ELR (cell line): ENCODE data around the gene EYS.

ENCODE experiments used
- DNase-seq: peaks from one replicate; pipeline ENCODE4 v3.0.0-alpha.2; 2015; ENCODE audit warnings: low read depth

The EYS gene

GRCh38 chr6:64831680-64832079 is 875.3 kb downstream of the EYS start:
- DNase-seq, result no peak

DNA sequence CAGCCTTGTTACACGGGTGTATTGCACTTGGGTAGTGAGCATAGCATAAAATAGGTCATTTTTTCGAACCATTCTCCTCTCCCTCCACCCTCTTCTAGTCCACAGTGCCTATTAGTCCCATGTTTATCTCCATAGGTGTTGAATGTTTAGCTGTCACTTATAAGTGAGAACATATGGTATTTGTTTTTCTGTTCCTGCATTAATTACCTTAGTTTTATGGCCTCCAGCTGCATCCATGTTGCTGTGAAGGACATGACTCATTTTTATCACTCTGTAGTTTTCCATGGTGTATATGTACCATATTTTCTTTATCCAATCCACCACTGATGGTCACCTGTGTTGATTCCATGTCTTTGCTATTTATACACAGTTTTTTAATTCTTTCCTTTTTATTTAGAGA is 889.5 kb downstream of the EYS start:
- DNase-seq, result no peak

DNA sequence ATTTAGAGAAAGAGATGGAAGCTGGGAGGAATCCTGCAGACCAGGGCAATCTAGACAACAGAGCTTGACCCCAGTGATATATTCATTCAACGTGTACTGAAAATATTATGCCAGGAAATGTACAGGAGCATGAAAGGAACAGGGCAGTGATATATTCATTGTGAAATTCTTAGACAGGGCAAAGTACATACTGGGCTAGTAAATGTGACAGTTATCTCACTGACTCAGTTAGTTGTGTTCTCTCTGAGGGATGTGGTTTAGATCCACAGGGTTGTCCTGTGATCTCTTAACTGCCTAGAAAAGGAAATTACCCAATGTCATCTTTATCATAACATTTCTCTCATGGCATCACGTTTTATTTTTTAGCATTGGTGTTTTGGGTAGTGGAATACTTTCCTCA is 891.3 kb downstream of the EYS start:
- DNase-seq, result no peak

DNA sequence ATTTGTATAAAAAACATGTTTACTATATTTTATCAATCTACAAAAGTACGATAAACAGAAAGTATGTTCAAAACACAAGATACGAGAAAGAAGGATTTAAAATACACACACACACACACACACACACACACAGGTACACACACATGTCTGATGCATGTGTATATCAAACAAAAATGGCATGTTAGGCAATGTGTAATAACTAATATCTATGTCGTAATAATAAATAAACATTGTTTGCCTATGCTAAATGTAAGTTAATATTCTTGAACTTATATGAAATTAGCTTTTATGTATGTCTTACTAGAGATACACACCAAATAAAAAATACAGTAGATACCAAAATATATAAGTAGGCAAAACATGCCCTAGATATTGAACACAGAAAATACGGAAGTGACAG is 894.9 kb downstream of the EYS start:
- DNase-seq, result no peak

DNA sequence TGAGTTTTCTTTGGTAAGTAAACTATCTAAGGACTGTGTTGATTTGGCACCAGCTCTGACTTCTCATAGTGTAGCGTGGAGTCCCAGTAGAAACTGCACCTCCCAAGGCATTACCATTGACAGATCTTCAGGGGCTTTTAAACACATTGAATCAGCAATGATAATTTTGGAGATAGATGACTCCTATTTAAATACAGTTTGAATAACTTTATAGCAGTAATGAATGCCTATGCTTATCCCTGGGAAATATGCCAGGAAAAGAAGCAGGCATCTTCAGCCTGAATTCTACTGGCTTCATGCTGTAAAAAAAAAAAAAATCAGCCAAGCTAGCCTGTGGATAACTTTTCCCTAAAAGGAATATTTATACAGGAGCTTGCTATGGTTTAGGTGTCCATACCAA is 895.9 kb downstream of the EYS start:
- DNase-seq, result no peak

- DNase-seq, result no peak
Measured at GRCh38 chr6:64807785-64808184, 899.2 kb downstream of the EYS start.

DNA sequence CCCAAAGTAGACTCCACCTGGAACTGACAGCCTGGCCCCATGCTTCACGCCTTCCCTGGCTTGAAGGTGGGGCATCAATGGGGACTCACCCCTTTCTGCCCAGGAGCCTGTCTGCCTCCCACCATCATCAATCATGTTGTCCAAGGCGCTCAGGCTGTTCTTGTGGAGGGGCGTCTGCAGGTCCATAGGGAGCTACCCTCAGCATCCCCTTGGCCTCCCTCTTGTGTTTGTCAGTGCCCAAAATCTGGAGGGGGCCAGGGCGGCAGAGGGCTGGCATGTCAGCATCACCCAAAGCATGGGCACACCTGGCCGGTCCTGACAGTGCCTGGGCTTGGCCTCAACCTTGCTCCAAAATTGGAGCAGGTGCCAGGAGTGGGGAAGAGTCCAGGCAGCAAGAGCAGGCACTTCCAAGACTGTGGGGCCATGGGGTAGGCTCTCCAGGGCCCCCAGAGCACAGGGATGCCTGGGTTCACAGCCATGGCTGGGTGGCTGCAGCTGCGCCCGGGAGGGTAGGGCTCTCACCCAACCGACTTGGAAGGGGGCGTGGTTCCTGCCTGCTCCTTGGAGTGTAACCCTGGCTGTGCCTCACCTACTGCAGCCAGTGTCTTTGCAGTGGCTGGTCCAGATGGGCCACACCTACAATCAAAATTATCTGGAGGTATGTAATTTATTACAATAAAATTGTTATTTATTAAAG is 903.4 kb downstream of the EYS start:
- DNase-seq, result no peak

GRCh38 chr6:64792534-64792933 is 914.5 kb downstream of the EYS start:
- DNase-seq, result no peak

DNA sequence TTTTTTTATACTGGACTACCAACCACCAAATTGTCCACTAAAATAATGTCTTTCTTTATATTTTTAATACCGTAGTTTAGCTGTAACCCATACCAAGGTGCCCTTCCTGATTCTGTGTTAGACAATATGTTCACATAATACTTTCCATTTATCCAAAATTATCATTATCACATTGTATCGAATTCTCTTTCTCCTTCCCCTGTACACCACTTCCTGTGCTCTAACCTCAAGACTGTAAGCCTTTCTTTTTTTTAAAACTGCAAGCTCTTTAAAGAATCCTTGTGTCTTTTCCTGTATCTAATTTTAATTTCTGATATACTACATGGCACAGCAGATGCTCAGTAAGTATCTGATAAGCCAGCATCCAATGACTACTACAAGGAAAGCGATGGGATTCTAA is 917.5 kb downstream of the EYS start:
- no peak for DNase-seq

- DNase-seq, result no peak
Measured at GRCh38 chr6:64786736-64787135, 920.3 kb downstream of the EYS start.

DNA sequence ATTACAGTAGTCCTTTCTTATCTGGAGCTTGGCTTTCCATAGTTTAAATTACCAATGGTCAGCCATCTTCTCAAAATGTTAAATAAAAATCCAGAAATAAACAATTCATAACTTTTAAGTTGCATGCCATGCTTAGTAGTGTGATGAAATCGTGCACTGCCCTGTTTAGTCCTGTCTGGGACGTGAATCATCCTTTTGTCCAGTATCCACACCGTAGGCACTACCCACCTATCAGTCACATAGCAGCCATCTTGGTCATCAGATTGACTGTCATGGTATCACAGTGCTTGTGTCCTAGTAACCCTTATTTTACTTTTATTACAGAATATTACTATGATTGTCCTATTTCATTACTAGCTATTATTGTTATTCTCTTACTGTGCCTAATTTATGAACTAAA is 924.1 kb downstream of the EYS start:
- DNase-seq, result no peak

GRCh38 chr6:64777941-64778785 is 928.9 kb downstream of the EYS start:
- no peak for DNase-seq

DNA sequence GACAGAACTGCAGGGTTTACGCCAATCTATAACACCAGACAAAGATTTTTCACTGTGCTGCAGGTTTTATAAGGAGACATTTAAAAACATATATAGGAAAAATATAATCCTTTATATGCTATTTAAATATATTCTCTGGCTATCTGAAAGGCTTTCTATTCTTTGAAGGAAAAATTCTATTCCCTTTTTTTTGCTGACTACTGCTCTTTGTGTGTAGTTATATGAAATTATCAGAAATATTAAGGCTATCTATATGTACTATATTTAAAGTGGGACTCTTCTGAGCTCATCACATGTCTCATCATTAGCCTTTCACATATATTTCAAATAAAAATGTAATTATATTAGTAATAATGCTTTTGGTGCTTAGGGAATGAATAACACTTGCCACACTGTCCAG is 930.7 kb downstream of the EYS start:
- DNase-seq, result no peak

GRCh38 chr6:64774881-64775280 is 932.1 kb downstream of the EYS start:
- DNase-seq, result no peak

GRCh38 chr6:64750910-64751309 is 956.1 kb downstream of the EYS start:
- DNase-seq, result no peak

GRCh38 chr6:64737418-64737817 is 969.6 kb downstream of the EYS start:
- DNase-seq, result no peak

- no peak for DNase-seq
Measured at GRCh38 chr6:64736421-64736950, 970.5 kb downstream of the EYS start.

DNA sequence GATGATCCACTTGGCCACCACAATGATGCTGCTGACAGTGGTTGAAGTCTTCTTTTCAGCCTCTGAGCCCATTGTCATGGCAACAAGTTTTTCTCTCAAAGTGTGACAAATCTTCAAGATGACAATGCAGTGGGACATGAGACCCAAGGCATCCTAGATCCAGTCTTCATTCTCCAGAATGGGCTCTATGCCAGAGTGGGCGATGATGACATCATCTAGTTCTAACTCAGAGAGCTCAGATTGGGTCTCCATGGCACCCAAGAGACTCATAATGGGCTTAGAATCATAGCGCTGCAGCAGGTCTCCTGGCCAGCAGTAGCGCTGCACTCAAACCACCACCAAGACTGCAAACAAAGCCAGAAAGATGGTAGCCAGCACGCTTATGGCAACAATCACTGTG is 973.6 kb downstream of the EYS start:
- no peak for DNase-seq

DNA sequence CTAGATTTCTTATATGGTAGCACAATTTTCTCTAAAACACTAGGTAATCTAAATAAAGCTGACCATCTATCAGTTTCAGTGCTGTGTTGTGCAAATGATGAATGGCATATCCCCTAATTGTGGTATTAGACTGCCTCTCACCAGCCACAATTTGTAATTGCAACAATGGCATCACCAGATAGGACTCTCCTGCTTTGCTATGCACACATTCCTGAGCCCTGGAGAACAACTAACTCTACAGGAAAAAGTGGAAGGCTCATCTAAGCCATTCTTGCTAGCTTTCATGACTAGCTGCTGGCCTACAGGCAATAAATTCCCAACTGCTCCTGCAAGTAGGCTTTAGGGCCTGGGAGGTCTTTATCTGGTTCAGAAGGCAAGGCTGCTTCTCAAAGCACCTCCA is 974.1 kb downstream of the EYS start:
- DNase-seq, result no peak

DNA sequence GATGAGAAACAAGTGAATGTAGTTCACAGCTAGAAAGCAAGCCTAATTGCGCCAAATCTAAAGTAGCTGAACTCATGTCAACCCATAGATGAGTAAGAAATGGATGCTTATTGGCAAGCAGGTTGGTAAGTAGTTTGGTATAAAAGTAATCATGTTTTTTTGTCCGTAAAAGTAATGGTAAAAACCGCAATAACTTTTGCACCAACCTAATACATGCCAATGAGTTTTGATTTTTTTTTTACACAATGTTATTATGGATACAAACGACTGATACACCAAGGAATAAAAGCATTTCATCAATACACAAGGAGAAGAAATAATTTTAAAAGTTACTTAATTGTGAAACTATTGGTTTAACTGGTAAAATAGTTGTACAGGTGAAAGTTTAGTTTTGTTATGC is 977.5 kb downstream of the EYS start:
- no peak for DNase-seq

DNA sequence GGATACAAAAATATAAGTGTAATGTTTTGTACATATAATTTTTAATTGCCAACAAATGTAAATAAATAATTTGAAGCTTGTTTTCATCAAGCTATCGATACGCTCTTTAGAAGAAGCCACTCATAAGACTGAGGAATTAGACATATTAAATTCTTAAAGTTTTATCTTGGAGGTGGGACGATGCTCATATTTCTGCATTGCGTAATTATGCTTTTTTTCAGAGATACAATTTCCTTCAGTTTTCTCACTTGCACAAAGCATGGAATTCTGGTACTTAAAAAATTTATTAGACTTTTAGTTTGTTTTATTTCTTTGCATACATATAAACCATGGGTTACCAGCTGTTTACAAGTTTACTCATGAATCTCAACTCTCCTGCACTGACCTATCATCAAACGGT is 980.0 kb downstream of the EYS start:
- DNase-seq, result no peak

DNA sequence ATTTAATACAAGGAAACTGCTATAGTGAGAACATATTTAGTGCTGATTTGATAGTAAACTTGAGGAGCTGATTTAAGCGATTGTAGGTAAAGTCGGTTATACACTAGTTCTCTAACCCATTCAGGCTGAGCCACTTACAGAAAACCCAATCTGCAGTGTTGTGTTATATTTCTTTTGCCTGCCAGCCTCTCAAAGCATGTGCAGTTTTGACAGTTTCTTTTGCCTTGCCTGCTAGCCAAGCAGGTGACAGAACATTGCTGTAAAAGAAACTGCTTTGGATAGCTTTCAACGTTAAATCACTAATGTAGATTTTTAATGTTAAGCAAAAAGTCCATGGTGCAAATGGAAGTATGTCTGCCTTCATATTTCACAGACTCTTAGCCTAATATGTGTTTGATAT is 982.9 kb downstream of the EYS start:
- DNase-seq, result no peak

DNA sequence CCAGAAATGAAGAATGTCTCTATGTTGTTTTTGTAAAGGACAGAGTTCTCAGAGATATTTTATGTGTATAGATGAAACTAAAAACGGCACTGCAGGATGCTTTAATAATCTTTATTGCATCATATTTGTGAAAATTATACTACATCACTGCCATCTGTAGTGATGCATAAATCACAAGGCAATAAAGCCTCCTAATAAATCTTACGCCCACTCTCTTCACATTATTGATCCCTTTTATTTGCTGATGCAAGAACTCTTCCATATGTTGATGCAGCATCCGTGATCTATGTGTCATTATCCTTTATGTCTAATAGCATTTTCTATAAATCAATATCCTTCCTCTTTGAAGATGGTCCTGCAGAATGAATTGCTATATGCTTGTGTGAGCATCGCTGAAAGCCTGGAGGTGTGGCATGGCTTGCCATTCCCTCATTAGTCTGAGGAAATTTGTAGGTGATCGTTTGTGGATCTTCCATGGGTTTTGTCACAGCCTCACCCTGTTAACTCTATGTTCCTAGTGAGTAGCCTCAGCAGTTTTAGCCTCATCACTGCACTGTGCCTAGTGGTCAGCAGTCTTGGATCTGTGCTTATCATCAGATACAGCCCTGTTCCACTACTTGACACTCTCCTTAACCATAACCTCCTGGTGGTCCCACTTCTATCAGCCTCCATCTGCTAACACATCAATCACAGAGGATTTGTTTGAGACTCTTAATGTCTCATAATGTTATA is 983.5 kb downstream of the EYS start:
- no peak for DNase-seq
